HEK293 (cell line): Measurements from ENCODE around the gene CLASP1.

Experiments used
- CTCF ChIA-PET: fragments of 350-600 bp; formaldehyde crosslinking; extraction: SDS; loops from one replicate; lab custom pipeline; 2021; ENCODE audit warnings: antibody characterized with exemption; lab: Yijun Ruan, JAX
- POLR2A ChIA-PET: fragments of 300-600 bp; formaldehyde crosslinking; extraction: SDS; loops from one replicate; lab custom pipeline; 2020; ENCODE audit warnings: antibody characterized with exemption, inconsistent platforms; lab: Yijun Ruan, JAX
- H3K27ac ChIP-seq: fragments of 200-500 bp; sonication (Bioruptor generic); 2 replicates; pipeline ENCODE4 v1.5.1; 2014; ENCODE audit warnings: low read depth, low read length, control low read depth, inconsistent platforms; ENCODE audit errors: extremely low read depth
- H3K36me3 ChIP-seq, 2 experiments: fragments of 200-500 bp in 1 of 2; sonication (Bioruptor generic) in 1 of 2; 1 replicate in 1 of 2; 2 replicates in 1 of 2; pipeline ENCODE4 v1.5.1; 2014 to 2017; ENCODE audit warnings: inconsistent platforms in 2 of 2, low read length in 2 of 2; ENCODE audit not compliant: control insufficient read depth in 2 of 2, insufficient read depth in 1 of 2
- H3K4me1 ChIP-seq: fragments of 200-500 bp; sonication (Bioruptor generic); 2 replicates; pipeline ENCODE4 v1.5.1; 2014; ENCODE audit warnings: mild to moderate bottlenecking, low read length, inconsistent platforms; ENCODE audit not compliant: control insufficient read depth, insufficient read depth
- H3K4me3 ChIP-seq: 2 replicates; pipeline ENCODE4 v1.5.1; 2011; ENCODE audit warnings: low read depth, mild to moderate bottlenecking, control low read depth, low read length, moderate library complexity
- H3K9me3 ChIP-seq: fragments of 200-500 bp; sonication (Bioruptor generic); 2 replicates; pipeline ENCODE4 v1.5.1; 2014; ENCODE audit warnings: low read depth, low read length, inconsistent platforms; ENCODE audit not compliant: control insufficient read depth, insufficient read depth
- FEZF1 ChIP-seq: fragments of 450-650 bp; formaldehyde crosslinking; IDR thresholded peaks from 2 replicates; pipeline ENCODE4 v1.5.1; 2016; ENCODE audit warnings: missing biosample characterization, missing genetic modification characterization
- GLIS1 ChIP-seq: fragments of 450-650 bp; formaldehyde crosslinking; IDR thresholded peaks from 2 replicates; pipeline ENCODE4 v1.5.1; 2016; ENCODE audit warnings: missing biosample characterization, missing genetic modification characterization
- KLF10 ChIP-seq: fragments of 450-650 bp; IDR thresholded peaks from 2 replicates; pipeline ENCODE4 v1.5.1; 2018; ENCODE audit warnings: missing biosample characterization, mild to moderate bottlenecking, missing genetic modification characterization
- KLF9 ChIP-seq: fragments of 450-650 bp; formaldehyde crosslinking; IDR thresholded peaks from 2 replicates; pipeline ENCODE4 v1.5.1; 2016; ENCODE audit warnings: missing biosample characterization, missing genetic modification characterization, low read depth
- MEIS1 ChIP-seq: sonication (generic); formaldehyde crosslinking; IDR thresholded peaks from 2 replicates; pipeline ENCODE4 v1.8.1; 2022; ENCODE audit warnings: missing genetic modification reagents, mild to moderate bottlenecking, borderline replicate concordance
- OSR2 ChIP-seq: fragments of 450-650 bp; formaldehyde crosslinking; IDR thresholded peaks from 2 replicates; pipeline ENCODE4 v1.5.1; 2016; ENCODE audit warnings: missing biosample characterization, missing genetic modification characterization
- OVOL3 ChIP-seq: fragments of 450-650 bp; formaldehyde crosslinking; IDR thresholded peaks from 2 replicates; pipeline ENCODE4 v1.5.1; 2016; ENCODE audit warnings: missing biosample characterization, missing genetic modification characterization
- SCRT1 ChIP-seq: fragments of 450-650 bp; formaldehyde crosslinking; IDR thresholded peaks from 2 replicates; pipeline ENCODE4 v1.5.1; 2016; ENCODE audit warnings: missing biosample characterization, missing genetic modification characterization, borderline replicate concordance
- SETDB1 ChIP-seq: IDR thresholded peaks from one replicate; pipeline ENCODE4 v1.6.1; 2017; ENCODE audit warnings: mild to moderate bottlenecking, low read length, moderate library complexity, mixed read lengths; ENCODE audit not compliant: insufficient read length
- SP7 ChIP-seq: fragments of 450-650 bp; formaldehyde crosslinking; IDR thresholded peaks from 2 replicates; pipeline ENCODE4 v1.5.1; 2016; ENCODE audit warnings: missing biosample characterization, missing genetic modification characterization
- ZEB2 ChIP-seq: fragments of 450-650 bp; formaldehyde crosslinking; IDR thresholded peaks from 2 replicates; pipeline ENCODE4 v1.5.1; 2016; ENCODE audit warnings: missing biosample characterization, missing genetic modification characterization
- ZNF140 ChIP-seq: fragments of 450-650 bp; formaldehyde crosslinking; IDR thresholded peaks from 2 replicates; pipeline ENCODE4 v1.5.1; 2016; ENCODE audit warnings: missing biosample characterization, missing genetic modification characterization
- ZNF202 ChIP-seq: fragments of 450-650 bp; formaldehyde crosslinking; IDR thresholded peaks from 2 replicates; pipeline ENCODE4 v1.5.1; 2016; ENCODE audit warnings: missing biosample characterization, missing genetic modification characterization, borderline replicate concordance
- ZNF211 ChIP-seq: fragments of 450-650 bp; formaldehyde crosslinking; IDR thresholded peaks from 2 replicates; pipeline ENCODE4 v1.5.1; 2016; ENCODE audit warnings: low read depth, missing biosample characterization, missing genetic modification characterization
- ZNF24 ChIP-seq: fragments of 450-650 bp; formaldehyde crosslinking; IDR thresholded peaks from 2 replicates; pipeline ENCODE4 v1.5.1; 2016; ENCODE audit warnings: missing biosample characterization, missing genetic modification characterization
- ZNF274 ChIP-seq, 2 experiments: fragments of 200-500 bp in 1 of 2; fragments of 450-650 bp in 1 of 2; sonication (Bioruptor generic) in 1 of 2; formaldehyde crosslinking in 1 of 2; IDR thresholded peaks; 2 replicates each; pipeline versions ENCODE4 v1.5.1 to v1.6.1; 2014 to 2016; ENCODE audit warnings: borderline replicate concordance in 1 of 2, inconsistent platforms in 1 of 2, low read length in 1 of 2, missing biosample characterization in 1 of 2, missing genetic modification characterization in 1 of 2
- ZNF596 ChIP-seq: fragments of 450-650 bp; IDR thresholded peaks from 2 replicates; pipeline ENCODE4 v1.5.0; 2018; ENCODE audit warnings: missing biosample characterization, mild to moderate bottlenecking, missing genetic modification characterization, moderate library complexity
- ZNF629 ChIP-seq: fragments of 450-650 bp; formaldehyde crosslinking; IDR thresholded peaks from 2 replicates; pipeline ENCODE4 v1.5.1; 2017; ENCODE audit warnings: missing biosample characterization, missing genetic modification characterization
- ZXDB ChIP-seq: fragments of 450-650 bp; formaldehyde crosslinking; IDR thresholded peaks from 2 replicates; pipeline ENCODE4 v1.5.1; 2016; ENCODE audit warnings: missing biosample characterization, missing genetic modification characterization
- TF ChIP-seq, protein P1 (sequence below): fragments of 450-650 bp; formaldehyde crosslinking; IDR thresholded peaks from 2 replicates; pipeline ENCODE4 v1.5.1; 2016; ENCODE audit warnings: missing biosample characterization, missing genetic modification characterization
- TF ChIP-seq, protein P2 (sequence below): fragments of 450-650 bp; formaldehyde crosslinking; IDR thresholded peaks from 2 replicates; pipeline ENCODE4 v1.5.1; 2016; ENCODE audit warnings: missing biosample characterization, missing genetic modification characterization
- TF ChIP-seq, protein P3 (sequence below): fragments of 450-650 bp; formaldehyde crosslinking; IDR thresholded peaks from 2 replicates; pipeline ENCODE4 v1.5.1; 2017; ENCODE audit warnings: missing biosample characterization, missing genetic modification characterization
- TF ChIP-seq, protein P4 (sequence below): fragments of 450-650 bp; formaldehyde crosslinking; IDR thresholded peaks from 2 replicates; pipeline ENCODE4 v1.5.1; 2016; ENCODE audit warnings: missing biosample characterization, missing genetic modification characterization
- TF ChIP-seq, protein P5 (sequence below): IDR thresholded peaks from 2 replicates; pipeline ENCODE4 v1.6.1; 2011; ENCODE audit warnings: mild to moderate bottlenecking, low read depth, low read length, borderline replicate concordance
- TF ChIP-seq, protein P6 (sequence below): fragments of 450-650 bp; formaldehyde crosslinking; IDR thresholded peaks from 2 replicates; pipeline ENCODE4 v1.5.1; 2016; ENCODE audit warnings: missing biosample characterization, missing genetic modification characterization

CLASP1 gene

DNA sequence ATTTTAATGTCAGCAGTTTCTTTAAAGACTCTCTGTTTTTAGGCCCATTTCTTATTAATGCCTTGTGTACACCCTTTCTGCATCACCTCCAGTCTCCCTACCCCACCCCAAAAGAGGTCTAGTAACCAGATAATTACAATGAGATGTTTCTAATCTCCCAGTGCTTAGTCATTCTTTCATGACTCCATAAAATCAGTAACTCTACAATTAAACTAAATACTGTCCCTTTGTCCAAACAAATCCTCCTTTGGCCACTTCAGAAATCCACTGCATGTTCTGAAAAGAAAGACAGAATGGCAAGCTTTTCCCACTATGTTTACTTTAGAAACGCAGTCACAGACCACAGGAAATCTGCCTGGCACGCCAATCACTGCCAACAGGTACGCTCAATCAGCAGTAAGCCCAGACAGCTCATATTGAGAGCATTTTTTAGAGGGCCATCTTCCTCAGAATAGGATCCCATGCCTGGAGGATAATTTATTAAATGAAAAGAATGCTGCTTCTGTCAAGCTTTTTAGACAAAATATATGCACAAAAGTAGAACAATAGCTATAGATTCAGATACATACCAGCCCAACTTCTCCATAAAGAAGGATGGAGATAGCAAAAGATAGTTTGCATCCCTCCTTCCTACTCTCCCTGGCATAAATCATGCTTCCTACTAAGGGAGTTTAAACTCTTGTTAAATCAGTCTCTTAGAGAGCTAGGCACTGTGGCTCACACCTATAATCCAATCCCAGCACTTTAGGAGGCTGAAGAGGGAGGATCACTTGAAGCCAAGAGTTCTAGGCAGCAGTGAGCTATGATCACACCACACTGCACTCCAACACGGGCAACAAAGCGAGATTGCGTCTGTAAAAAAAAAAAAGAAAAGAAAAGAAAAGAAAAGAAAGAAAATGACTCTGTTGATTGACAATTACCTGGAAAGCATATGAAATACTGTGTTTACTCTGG lies 14.6 kb downstream of the CLASP1 start (continued):
- TF ChIP-seq SP7 (tag by site-specific recombination), result peak; percentile 98
- TF ChIP-seq KLF10 (tag by site-specific recombination), result no peak
- TF ChIP-seq ZXDB (tag by site-specific recombination), result peak; percentile 49; the same call in 1 of the 2 replicates
- TF ChIP-seq ZNF596 (tag by site-specific recombination), result no peak
- TF ChIP-seq ZNF274 (IDR thresholded peaks at IDR 0.05; ENCODE audit: low read length), result no peak
- TF ChIP-seq ZNF274 (tag by site-specific recombination; IDR thresholded peaks at IDR 0.05; ENCODE audit: borderline replicate concordance), result no peak
- no peak for TF ChIP-seq ZNF202 (tag by site-specific recombination)
- no peak for TF ChIP-seq KLF9 (tag by site-specific recombination)
- TF ChIP-seq ZNF211 (tag by site-specific recombination), result no peak
- TF ChIP-seq OSR2, result peak; percentile 70
- TF ChIP-seq, protein P1, sequence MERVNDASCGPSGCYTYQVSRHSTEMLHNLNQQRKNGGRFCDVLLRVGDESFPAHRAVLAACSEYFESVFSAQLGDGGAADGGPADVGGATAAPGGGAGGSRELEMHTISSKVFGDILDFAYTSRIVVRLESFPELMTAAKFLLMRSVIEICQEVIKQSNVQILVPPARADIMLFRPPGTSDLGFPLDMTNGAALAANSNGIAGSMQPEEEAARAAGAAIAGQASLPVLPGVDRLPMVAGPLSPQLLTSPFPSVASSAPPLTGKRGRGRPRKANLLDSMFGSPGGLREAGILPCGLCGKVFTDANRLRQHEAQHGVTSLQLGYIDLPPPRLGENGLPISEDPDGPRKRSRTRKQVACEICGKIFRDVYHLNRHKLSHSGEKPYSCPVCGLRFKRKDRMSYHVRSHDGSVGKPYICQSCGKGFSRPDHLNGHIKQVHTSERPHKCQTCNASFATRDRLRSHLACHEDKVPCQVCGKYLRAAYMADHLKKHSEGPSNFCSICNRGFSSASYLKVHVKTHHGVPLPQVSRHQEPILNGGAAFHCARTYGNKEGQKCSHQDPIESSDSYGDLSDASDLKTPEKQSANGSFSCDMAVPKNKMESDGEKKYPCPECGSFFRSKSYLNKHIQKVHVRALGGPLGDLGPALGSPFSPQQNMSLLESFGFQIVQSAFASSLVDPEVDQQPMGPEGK, result no peak
- TF ChIP-seq, protein P2, sequence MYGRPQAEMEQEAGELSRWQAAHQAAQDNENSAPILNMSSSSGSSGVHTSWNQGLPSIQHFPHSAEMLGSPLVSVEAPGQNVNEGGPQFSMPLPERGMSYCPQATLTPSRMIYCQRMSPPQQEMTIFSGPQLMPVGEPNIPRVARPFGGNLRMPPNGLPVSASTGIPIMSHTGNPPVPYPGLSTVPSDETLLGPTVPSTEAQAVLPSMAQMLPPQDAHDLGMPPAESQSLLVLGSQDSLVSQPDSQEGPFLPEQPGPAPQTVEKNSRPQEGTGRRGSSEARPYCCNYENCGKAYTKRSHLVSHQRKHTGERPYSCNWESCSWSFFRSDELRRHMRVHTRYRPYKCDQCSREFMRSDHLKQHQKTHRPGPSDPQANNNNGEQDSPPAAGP (tag by site-specific recombination), result peak; percentile 89
- TF ChIP-seq FEZF1 (tag by site-specific recombination), result peak; percentile 84
- peak; percentile 87 for TF ChIP-seq OVOL3 (tag by site-specific recombination)
- TF ChIP-seq ZNF629 (tag by site-specific recombination), result peak; percentile 51
- TF ChIP-seq ZNF140 (tag by site-specific recombination), result no peak
- peak; percentile 79 for TF ChIP-seq SCRT1
- TF ChIP-seq, protein P3, sequence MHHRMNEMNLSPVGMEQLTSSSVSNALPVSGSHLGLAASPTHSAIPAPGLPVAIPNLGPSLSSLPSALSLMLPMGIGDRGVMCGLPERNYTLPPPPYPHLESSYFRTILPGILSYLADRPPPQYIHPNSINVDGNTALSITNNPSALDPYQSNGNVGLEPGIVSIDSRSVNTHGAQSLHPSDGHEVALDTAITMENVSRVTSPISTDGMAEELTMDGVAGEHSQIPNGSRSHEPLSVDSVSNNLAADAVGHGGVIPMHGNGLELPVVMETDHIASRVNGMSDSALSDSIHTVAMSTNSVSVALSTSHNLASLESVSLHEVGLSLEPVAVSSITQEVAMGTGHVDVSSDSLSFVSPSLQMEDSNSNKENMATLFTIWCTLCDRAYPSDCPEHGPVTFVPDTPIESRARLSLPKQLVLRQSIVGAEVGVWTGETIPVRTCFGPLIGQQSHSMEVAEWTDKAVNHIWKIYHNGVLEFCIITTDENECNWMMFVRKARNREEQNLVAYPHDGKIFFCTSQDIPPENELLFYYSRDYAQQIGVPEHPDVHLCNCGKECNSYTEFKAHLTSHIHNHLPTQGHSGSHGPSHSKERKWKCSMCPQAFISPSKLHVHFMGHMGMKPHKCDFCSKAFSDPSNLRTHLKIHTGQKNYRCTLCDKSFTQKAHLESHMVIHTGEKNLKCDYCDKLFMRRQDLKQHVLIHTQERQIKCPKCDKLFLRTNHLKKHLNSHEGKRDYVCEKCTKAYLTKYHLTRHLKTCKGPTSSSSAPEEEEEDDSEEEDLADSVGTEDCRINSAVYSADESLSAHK (tag by site-specific recombination), result peak; percentile 98
- TF ChIP-seq GLIS1 (tag by site-specific recombination), result 0 out of 2 replicates have a peak, but pooled peaks have one; percentile 7
- TF ChIP-seq ZEB2 (tag by site-specific recombination), result 0 out of 2 replicates have a peak, but pooled peaks have one; percentile 34

DNA sequence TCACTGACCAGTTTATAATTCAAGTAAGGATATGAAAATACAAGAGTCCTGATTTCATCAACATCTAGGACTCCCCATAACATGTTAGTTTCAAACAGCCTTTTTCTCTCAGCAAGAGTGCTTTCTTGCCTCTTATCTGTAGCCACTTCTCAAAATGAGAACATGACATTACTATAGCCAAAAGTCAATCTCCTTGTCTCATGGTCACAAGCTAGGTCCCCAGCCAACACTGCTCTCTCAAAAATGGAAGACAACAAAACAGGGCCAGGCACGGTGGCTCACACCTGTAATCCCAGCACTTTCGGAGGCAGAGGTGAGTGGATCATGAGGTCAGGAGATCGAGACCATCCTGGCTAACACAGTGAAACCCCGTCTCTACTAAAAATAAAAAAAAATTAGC lies 15.8 kb downstream of the CLASP1 start:
- ChIA-PET POLR2A (interaction anchor here (2.5 kb wide), 1 partner anchor 16 kb away, joined by 17 read pairs; the partner anchor contains the start of gene CLASP1), CTCF (no interaction called here)
- H3K36me3 ChIP-seq, result peaks cover 0 to 7% of the 10 kb centered on the region in 2 experiments; a peak in 1 of 3 replicates
- H3K9me3 ChIP-seq, result no peaks in the 10 kb centered on the region; the same call in 1 of the 2 replicates
- H3K27ac ChIP-seq, result no peak overlapping the region
- H3K4me3 ChIP-seq, result no peak overlapping the region
- H3K4me1 ChIP-seq, result peaks cover 18% of the 10 kb centered on the region; the same call in 1 of the 2 replicates
- TF ChIP-seq, protein P4, sequence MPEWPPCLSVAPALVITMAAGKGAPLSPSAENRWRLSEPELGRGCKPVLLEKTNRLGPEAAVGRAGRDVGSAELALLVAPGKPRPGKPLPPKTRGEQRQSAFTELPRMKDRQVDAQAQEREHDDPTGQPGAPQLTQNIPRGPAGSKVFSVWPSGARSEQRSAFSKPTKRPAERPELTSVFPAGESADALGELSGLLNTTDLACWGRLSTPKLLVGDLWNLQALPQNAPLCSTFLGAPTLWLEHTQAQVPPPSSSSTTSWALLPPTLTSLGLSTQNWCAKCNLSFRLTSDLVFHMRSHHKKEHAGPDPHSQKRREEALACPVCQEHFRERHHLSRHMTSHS, result no peak
- TF ChIP-seq, protein P2 (tag by site-specific recombination), result no peak
- TF ChIP-seq, protein P5, sequence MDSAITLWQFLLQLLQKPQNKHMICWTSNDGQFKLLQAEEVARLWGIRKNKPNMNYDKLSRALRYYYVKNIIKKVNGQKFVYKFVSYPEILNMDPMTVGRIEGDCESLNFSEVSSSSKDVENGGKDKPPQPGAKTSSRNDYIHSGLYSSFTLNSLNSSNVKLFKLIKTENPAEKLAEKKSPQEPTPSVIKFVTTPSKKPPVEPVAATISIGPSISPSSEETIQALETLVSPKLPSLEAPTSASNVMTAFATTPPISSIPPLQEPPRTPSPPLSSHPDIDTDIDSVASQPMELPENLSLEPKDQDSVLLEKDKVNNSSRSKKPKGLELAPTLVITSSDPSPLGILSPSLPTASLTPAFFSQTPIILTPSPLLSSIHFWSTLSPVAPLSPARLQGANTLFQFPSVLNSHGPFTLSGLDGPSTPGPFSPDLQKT, result no peak
- TF ChIP-seq MEIS1 (CRISPR knock-in tag) (no peak), SETDB1 (no peak), ZNF24 (tag by site-specific recombination) (no peak)
- TF ChIP-seq, protein P6, sequence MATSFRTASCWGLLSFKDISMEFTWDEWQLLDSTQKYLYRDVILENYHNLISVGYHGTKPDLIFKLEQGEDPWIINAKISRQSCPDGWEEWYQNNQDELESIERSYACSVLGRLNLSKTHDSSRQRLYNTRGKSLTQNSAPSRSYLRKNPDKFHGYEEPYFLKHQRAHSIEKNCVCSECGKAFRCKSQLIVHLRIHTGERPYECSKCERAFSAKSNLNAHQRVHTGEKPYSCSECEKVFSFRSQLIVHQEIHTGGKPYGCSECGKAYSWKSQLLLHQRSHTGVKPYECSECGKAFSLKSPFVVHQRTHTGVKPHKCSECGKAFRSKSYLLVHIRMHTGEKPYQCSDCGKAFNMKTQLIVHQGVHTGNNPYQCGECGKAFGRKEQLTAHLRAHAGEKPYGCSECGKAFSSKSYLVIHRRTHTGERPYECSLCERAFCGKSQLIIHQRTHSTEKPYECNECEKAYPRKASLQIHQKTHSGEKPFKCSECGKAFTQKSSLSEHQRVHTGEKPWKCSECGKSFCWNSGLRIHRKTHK (tag by site-specific recombination), result no peak
